Astrocyte (in vitro differentiated cells and primary cell): ENCODE results near the gene INIP.

Source experiments
- CTCF ChIP-seq: IDR thresholded peaks from 2 replicates; pipeline ENCODE4 v1.5.1; 2011; ENCODE audit warnings: low read depth, mild to moderate bottlenecking, inconsistent platforms, low read length, moderate library complexity; ENCODE audit not compliant: insufficient read depth
- EZH2 ChIP-seq: IDR thresholded peaks from 2 replicates; pipeline ENCODE4 v1.6.1; 2012; ENCODE audit warnings: mild to moderate bottlenecking, low read length, inconsistent platforms; ENCODE audit not compliant: insufficient read depth

DNA sequence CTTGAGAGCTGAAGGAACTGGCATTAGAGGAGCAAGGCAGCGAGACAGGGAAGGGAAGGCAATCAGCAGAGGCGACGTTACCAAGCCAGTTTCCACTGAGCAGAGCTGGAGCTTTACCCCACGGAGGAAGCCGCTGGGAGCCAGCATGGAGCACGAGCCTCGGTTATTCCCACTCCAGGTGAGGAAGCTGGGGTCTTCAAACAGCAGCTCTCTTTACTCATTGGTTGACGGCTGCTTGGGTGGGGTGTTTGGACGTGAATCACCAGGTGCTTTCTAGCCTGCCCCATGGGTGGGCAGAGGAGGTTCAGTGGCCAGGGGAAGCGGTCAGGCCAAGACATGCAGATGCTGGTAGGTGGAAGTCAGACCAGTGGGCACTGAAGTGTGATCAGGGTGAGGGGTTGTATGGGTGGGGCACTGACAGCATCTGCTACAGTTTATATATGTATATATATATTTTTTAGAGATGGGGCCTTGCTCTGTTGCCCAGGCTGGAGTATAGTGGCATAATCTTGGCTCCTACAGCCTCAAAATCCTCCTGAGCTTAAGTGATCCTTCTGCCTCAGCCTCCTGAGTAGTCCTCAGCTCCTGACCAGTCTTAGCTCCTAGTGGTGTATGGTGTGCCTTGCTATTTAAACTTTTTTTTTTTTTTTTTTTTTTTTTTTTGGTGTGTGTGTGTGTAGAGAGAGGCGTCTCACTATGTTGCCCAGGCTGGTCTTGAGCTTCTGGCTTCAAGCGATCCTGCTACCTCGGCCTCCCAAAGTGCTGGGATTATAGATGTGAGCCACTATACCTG, 45.0 kb upstream of the INIP start:
- TF ChIP-seq CTCF (no peak), EZH2 (no peak)
